ENCODE results near the gene NR2F1-AS1.

Gene NR2F1-AS1

GRCh38 chr5:93583439-93583767, 2.4 kb upstream of the NR2F1-AS1 start:
- no peak for TF ChIP-seq CTCF (IDR thresholded peaks at IDR 0.05; ENCODE audit: low read depth, low read length)
- no peak for DNase-seq (ENCODE audit: extremely low read depth, low read depth)

GRCh38 chr5:93582677-93583438, 1.8 kb upstream of the NR2F1-AS1 start, which contains the start of gene NR2F1:
Gene NR2F1 (plus strand): TSS chr5:93583222. CDS start chr5:93585024, 1,802 bp downstream.
- no peak for TF ChIP-seq CTCF (IDR thresholded peaks at IDR 0.05; ENCODE audit: low read depth, low read length)
- peak; percentile 99 for DNase-seq (ENCODE audit: extremely low read depth, low read depth)

- no peak for TF ChIP-seq CTCF (IDR thresholded peaks at IDR 0.05; ENCODE audit: low read depth, low read length)
- no peak for DNase-seq (ENCODE audit: extremely low read depth, low read depth)
Observed at GRCh38 chr5:93582167-93582462, 1.1 kb upstream of the NR2F1-AS1 start.

GRCh38 chr5:93580063-93580926, 724 bp downstream of the NR2F1-AS1 start:
- no peak for TF ChIP-seq CTCF (IDR thresholded peaks at IDR 0.05; ENCODE audit: low read depth, low read length)
- DNase-seq (ENCODE audit: extremely low read depth, low read depth), result no peak

GRCh38 chr5:93579692-93580062, 1.3 kb downstream of the NR2F1-AS1 start:
- DNase-seq (ENCODE audit: extremely low read depth, low read depth), result no peak
- TF ChIP-seq CTCF (IDR thresholded peaks at IDR 0.05; ENCODE audit: low read depth, low read length), result no peak

GRCh38 chr5:93578813-93579691, 2.0 kb downstream of the NR2F1-AS1 start:
- no peak for DNase-seq (ENCODE audit: extremely low read depth, low read depth)

More at GRCh38 chr5:93578813-93579691, 2.0 kb downstream of the NR2F1-AS1 start:
- TF ChIP-seq CTCF (IDR thresholded peaks at IDR 0.05; ENCODE audit: low read depth, low read length), result peak; percentile 21

All from AG09319 (cell line).